ENCODE measurements around the gene PRDM15. TPM values are rescaled to one million over a fixed set of nuclear protein-coding genes. Genes with fewer than 3 reads are reported as not detected.

The PRDM15 gene
- total RNA-seq, 1 experiment from 2014 or later: 5.7 TPM

DNA sequence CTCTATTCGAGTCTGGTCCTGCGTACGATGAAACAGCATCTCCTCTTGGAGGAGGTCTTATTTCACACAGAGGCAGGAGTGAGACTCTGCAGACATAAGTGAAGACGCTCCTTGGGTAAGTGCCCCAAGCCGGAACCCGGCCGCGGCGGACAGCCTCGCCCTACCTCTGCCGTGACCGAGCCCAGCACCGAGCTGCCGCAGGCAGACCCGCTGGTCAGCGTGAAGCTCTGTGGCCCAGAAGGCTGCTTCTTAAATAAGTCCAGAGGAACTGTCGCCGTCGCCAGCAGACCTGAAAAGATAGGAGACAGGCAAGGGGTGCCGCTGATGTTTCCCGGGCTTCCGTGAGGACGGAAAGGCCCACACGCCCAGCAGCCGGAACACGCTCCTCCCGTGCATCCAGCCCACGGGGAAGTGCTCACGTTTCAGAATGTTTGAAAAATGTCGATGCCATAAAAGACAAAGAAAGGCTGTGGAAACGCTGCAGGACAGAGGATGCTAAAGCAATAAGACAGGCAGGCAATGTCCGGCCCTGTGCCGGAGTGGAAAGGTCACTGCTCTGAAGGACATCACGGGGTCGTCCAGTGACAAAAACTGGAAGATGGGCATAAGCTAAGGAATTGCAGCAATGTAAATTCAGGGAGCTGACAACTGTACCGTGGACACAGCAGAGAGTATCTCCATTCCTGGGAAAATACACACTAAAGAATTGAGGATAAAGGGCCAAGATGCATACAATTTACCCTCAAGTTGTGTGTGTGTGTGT, 28.5 kb upstream of the PRDM15 start:
- Mint-ChIP-seq H3K4me3 (ENCODE audit: unreplicated experiment) (no peak overlapping the region), H3K4me1 (ENCODE audit: insufficient read depth, unreplicated experiment) (no peaks in the 10 kb centered on the region), H3K36me3 (ENCODE audit: insufficient read depth, unreplicated experiment) (peaks cover 84% of the 10 kb centered on the region), H3K9me3 (ENCODE audit: unreplicated experiment) (no peaks in the 10 kb centered on the region), H3K27me3 (ENCODE audit: insufficient read depth, unreplicated experiment) (no peaks in the 10 kb centered on the region), H3K27ac (ENCODE audit: low read depth, unreplicated experiment) (no peak overlapping the region)
- POLR2A ChIA-PET: no interaction called here
- TF ChIP-seq, protein P1, sequence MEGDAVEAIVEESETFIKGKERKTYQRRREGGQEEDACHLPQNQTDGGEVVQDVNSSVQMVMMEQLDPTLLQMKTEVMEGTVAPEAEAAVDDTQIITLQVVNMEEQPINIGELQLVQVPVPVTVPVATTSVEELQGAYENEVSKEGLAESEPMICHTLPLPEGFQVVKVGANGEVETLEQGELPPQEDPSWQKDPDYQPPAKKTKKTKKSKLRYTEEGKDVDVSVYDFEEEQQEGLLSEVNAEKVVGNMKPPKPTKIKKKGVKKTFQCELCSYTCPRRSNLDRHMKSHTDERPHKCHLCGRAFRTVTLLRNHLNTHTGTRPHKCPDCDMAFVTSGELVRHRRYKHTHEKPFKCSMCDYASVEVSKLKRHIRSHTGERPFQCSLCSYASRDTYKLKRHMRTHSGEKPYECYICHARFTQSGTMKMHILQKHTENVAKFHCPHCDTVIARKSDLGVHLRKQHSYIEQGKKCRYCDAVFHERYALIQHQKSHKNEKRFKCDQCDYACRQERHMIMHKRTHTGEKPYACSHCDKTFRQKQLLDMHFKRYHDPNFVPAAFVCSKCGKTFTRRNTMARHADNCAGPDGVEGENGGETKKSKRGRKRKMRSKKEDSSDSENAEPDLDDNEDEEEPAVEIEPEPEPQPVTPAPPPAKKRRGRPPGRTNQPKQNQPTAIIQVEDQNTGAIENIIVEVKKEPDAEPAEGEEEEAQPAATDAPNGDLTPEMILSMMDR (IDR thresholded peaks at IDR 0.05; ENCODE audit: unreplicated experiment): no peak
- BruUV-seq (replicated peaks): no TSS peak
- CTCF ChIA-PET: no interaction called here
- DNase-seq (ENCODE audit: unreplicated experiment): no peak
- intact Hi-C loops (cut with micrococcal nuclease): no loop called here

DNA sequence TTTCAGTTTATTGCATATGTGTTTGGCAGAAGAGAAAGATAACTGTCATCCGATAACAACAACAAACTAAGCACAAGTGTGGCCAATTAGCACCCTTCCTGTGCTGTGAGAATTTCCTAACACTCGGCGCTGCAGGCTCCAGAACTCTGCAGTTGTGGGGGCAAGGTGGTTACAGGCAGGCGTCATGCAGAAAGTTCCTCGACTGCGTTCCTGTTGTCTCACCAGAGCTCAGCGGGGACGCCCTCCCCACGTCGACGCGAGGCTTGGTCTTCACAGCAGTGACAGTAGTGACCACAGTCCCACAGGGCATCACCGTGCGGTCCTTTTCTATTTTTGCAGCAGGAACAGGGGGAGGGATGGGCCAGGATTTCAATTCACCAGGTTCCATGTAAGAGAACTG, 27.6 kb upstream of the PRDM15 start:
- ChIA-PET CTCF (no interaction called here), POLR2A (no interaction called here)
- H3K27ac Mint-ChIP-seq (ENCODE audit: low read depth, unreplicated experiment): no peak overlapping the region
- intact Hi-C loops (cut with micrococcal nuclease): no loop called here
- H3K4me3 Mint-ChIP-seq (ENCODE audit: unreplicated experiment): no peak overlapping the region
- H3K4me1 Mint-ChIP-seq (ENCODE audit: insufficient read depth, unreplicated experiment): no peaks in the 10 kb centered on the region
- TF ChIP-seq, protein P1 (IDR thresholded peaks at IDR 0.05; ENCODE audit: unreplicated experiment): no peak
- no TSS peak for BruUV-seq (replicated peaks)
- DNase-seq (ENCODE audit: unreplicated experiment): no peak
- no peaks in the 10 kb centered on the region for H3K9me3 Mint-ChIP-seq (ENCODE audit: unreplicated experiment)
- peaks cover 83% of the 10 kb centered on the region for H3K36me3 Mint-ChIP-seq (ENCODE audit: insufficient read depth, unreplicated experiment)
- H3K27me3 Mint-ChIP-seq (ENCODE audit: insufficient read depth, unreplicated experiment): no peaks in the 10 kb centered on the region

DNA sequence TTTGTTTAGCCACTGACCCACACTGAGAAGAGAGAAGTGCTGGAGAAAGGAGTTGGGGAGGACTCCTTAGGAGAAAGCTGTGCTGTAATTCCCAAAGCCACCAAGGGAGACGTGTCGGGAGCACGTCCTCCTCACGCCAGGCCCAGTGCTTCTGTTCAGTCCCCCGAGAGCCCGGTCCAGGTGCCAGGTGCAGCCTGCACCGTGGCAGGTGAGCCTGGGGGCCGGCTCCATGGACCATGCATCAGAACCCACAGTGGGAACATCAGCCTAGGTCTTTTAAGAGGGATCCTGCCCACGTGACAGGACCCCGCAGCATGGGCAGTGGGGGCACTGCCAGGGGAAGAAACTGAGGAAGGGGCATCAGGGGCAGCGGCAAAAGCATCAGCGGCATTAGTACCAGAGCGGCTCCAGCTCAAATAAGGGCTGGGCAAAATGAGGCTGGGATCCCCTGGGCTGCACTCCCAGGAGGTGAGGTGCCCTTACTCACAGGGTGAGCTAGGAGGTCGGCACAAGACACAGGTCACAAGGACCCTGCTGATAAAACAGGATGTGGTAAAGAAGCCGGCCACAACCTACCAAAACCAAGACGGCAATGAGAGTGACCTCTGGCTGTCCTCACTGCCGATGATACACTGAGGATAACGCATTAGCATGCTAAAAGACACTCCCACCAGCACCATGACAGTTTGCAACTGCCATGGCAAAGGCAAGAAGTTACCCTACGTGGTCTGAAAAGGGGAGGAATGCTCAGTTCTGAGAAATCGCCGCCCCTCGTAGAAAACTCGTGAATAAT, 24.6 kb upstream of the PRDM15 start:
- ChIA-PET CTCF (no interaction called here), POLR2A (interaction anchor here (0.6 kb wide), 1 partner anchor 20 kb away, joined by 3 read pairs; no protein-coding TSS in a partner anchor)
- no peaks in the 10 kb centered on the region for H3K4me1 Mint-ChIP-seq (ENCODE audit: insufficient read depth, unreplicated experiment)
- no peak overlapping the region for H3K4me3 Mint-ChIP-seq (ENCODE audit: unreplicated experiment)
- BruUV-seq (replicated peaks): no TSS peak
- no peaks in the 10 kb centered on the region for H3K27me3 Mint-ChIP-seq (ENCODE audit: insufficient read depth, unreplicated experiment)
- intact Hi-C loops (cut with micrococcal nuclease): no loop called here
- DNase-seq (ENCODE audit: unreplicated experiment): no peak
- H3K9me3 Mint-ChIP-seq (ENCODE audit: unreplicated experiment): no peaks in the 10 kb centered on the region
- H3K36me3 Mint-ChIP-seq (ENCODE audit: insufficient read depth, unreplicated experiment): peaks cover 81% of the 10 kb centered on the region
- no peak overlapping the region for H3K27ac Mint-ChIP-seq (ENCODE audit: low read depth, unreplicated experiment)
- TF ChIP-seq, protein P1 (IDR thresholded peaks at IDR 0.05; ENCODE audit: unreplicated experiment): no peak

DNA sequence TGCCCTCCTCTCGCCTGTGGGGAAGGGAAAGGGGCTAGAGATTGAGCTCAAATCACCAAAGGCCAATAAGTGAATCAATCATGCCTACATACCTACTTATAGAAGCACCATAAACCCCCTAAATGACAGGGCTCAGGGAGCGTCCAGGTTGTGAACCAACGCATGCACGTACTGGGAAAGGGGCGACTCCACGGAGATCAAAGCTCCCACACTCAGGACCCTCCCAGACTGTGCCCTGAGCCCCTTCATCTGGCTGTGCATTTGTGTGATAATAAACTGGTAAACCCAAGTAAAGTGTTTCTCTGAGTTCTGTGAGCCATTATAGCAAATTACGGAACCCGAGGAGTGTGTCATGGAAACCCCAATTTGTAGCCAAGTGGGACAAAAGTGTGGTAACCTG, 23.8 kb upstream of the PRDM15 start:
- H3K9me3 Mint-ChIP-seq (ENCODE audit: unreplicated experiment): no peaks in the 10 kb centered on the region
- H3K4me3 Mint-ChIP-seq (ENCODE audit: unreplicated experiment): no peak overlapping the region
- no TSS peak for BruUV-seq (replicated peaks)
- H3K27ac Mint-ChIP-seq (ENCODE audit: low read depth, unreplicated experiment): no peak overlapping the region
- TF ChIP-seq, protein P1 (IDR thresholded peaks at IDR 0.05; ENCODE audit: unreplicated experiment): no peak
- H3K27me3 Mint-ChIP-seq (ENCODE audit: insufficient read depth, unreplicated experiment): no peaks in the 10 kb centered on the region
- DNase-seq (ENCODE audit: unreplicated experiment): no peak
- ChIA-PET CTCF (interaction anchor here (0.6 to 0.8 kb wide), 2 partner anchors 62 to 214 kb away, joined by 3 read pairs; no protein-coding TSS in a partner anchor), POLR2A (no interaction called here)
- intact Hi-C loops (cut with micrococcal nuclease): no loop called here
- peaks cover 77% of the 10 kb centered on the region for H3K36me3 Mint-ChIP-seq (ENCODE audit: insufficient read depth, unreplicated experiment)
- no peaks in the 10 kb centered on the region for H3K4me1 Mint-ChIP-seq (ENCODE audit: insufficient read depth, unreplicated experiment)

Data from MCF 10A (cell line).